Thyroid gland (tissue), 4 donors: ENCODE data around the gene COQ8A.

ENCODE experiments used
- POLR2A ChIP-seq, 2 donors: fragments of 450-650 bp; IDR thresholded peaks; one replicate each; pipeline ENCODE4 v1.6.1; 2017; ENCODE audit warnings: antibody characterized with exemption in 2 of 2, mild to moderate bottlenecking in 2 of 2, moderate library complexity in 1 of 2
- TF ChIP-seq, protein P1 (sequence below), 6 experiments: fragments of 200-600 bp in 3 of 6; fragments of 450-650 bp in 3 of 6; sonication (generic) in 3 of 6; IDR thresholded peaks; one replicate each; pipeline ENCODE4 v1.5.1; 2016 to 2019; ENCODE audit warnings: antibody characterized with exemption in 6 of 6, mild to moderate bottlenecking in 2 of 6, inconsistent platforms in 1 of 6, moderate library complexity in 1 of 6

DNA sequence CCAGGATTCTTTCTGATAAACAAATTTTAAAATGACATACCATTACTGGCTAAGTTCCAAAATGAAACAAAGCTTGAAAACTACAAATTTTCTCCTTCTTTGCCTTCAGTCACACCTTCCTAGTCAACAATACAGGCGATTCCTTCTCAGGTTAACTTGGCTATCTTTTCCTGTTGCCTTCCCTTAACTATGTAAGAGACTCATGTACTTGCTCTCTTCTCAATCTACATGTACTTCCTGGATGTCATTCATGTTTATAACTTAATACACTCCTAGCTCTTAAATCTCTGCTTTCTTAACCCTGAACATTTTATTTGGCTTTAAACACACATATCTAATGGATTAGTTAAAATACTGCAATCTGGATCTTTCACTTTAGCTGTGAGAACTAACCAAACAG is 97.0 kb downstream of the COQ8A start:
- TF ChIP-seq, protein P1, sequence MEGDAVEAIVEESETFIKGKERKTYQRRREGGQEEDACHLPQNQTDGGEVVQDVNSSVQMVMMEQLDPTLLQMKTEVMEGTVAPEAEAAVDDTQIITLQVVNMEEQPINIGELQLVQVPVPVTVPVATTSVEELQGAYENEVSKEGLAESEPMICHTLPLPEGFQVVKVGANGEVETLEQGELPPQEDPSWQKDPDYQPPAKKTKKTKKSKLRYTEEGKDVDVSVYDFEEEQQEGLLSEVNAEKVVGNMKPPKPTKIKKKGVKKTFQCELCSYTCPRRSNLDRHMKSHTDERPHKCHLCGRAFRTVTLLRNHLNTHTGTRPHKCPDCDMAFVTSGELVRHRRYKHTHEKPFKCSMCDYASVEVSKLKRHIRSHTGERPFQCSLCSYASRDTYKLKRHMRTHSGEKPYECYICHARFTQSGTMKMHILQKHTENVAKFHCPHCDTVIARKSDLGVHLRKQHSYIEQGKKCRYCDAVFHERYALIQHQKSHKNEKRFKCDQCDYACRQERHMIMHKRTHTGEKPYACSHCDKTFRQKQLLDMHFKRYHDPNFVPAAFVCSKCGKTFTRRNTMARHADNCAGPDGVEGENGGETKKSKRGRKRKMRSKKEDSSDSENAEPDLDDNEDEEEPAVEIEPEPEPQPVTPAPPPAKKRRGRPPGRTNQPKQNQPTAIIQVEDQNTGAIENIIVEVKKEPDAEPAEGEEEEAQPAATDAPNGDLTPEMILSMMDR (IDR thresholded peaks at IDR 0.05), result no peak
- no peak for TF ChIP-seq POLR2A (IDR thresholded peaks at IDR 0.05)
